SK-N-SH (cell line): ENCODE results near the gene GPR3.

Source experiments
- REST ChIP-seq: IDR thresholded peaks from 2 replicates; pipeline ENCODE4 v1.6.1; 2012; ENCODE audit warnings: mild to moderate bottlenecking, low read depth, low read length, moderate library complexity
- SIN3A ChIP-seq: IDR thresholded peaks from 2 replicates; pipeline ENCODE4 v1.6.1; 2012; ENCODE audit warnings: low read depth, mild to moderate bottlenecking, low read length, moderate library complexity, borderline replicate concordance
- TF ChIP-seq, protein P1 (sequence below): fragments of 200-600 bp; sonication (generic); IDR thresholded peaks from 2 replicates; pipeline ENCODE4 v1.6.1; 2017; ENCODE audit warnings: antibody characterized with exemption, mild to moderate bottlenecking, moderate library complexity

- no peak for TF ChIP-seq SIN3A
- TF ChIP-seq, protein P1, sequence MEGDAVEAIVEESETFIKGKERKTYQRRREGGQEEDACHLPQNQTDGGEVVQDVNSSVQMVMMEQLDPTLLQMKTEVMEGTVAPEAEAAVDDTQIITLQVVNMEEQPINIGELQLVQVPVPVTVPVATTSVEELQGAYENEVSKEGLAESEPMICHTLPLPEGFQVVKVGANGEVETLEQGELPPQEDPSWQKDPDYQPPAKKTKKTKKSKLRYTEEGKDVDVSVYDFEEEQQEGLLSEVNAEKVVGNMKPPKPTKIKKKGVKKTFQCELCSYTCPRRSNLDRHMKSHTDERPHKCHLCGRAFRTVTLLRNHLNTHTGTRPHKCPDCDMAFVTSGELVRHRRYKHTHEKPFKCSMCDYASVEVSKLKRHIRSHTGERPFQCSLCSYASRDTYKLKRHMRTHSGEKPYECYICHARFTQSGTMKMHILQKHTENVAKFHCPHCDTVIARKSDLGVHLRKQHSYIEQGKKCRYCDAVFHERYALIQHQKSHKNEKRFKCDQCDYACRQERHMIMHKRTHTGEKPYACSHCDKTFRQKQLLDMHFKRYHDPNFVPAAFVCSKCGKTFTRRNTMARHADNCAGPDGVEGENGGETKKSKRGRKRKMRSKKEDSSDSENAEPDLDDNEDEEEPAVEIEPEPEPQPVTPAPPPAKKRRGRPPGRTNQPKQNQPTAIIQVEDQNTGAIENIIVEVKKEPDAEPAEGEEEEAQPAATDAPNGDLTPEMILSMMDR, result peak; percentile 59
- no peak for TF ChIP-seq REST
Measured at GRCh38 chr1:27366411-27367159, 25.8 kb upstream of the GPR3 start, which contains the start of gene MAP3K6.
